ENCODE results near the gene CPLX1. TPM values are rescaled to one million over a fixed set of nuclear protein-coding genes. Genes with fewer than 3 reads are reported as not detected.
A peak's percentile ranks its signal among the peaks of the same experiment; 100 is the strongest.

CPLX1 gene
- total RNA-seq, 2 donors from 2014 or later, result 1.0 to 1.9 TPM

GRCh38 chr4:830601-831482, 4.9 kb upstream of the CPLX1 start:
- no peak overlapping the region for H3K27ac Mint-ChIP-seq
- no peak overlapping the region for H3K9ac ChIP-seq (ENCODE audit: extremely low read depth, low read length, poor library complexity, severe bottlenecking)
- peaks cover 2% of the 10 kb centered on the region for H3K4me1 Mint-ChIP-seq
- H3K9me3 Mint-ChIP-seq, result peaks cover 2% of the 10 kb centered on the region
- no peak overlapping the region for H3K27ac ChIP-seq (ENCODE audit: low read depth, low read length)
- no peak overlapping the region for H3K4me3 Mint-ChIP-seq
- peak; percentile 38 for DNase-seq
- H3K27me3 Mint-ChIP-seq (ENCODE audit: insufficient read depth), result peaks cover 29% of the 10 kb centered on the region
- H3K4me1 ChIP-seq (ENCODE audit: control insufficient read depth, insufficient read depth, low read length), result no peaks in the 10 kb centered on the region
- H3K36me3 ChIP-seq (ENCODE audit: control insufficient read depth, insufficient read depth, low read length), result no peaks in the 10 kb centered on the region
- H3K27me3 ChIP-seq (ENCODE audit: control insufficient read depth, insufficient read depth, low read length, poor library complexity, severe bottlenecking), result peaks cover 23% of the 10 kb centered on the region
- no peak for TF ChIP-seq CTCF (conservative IDR thresholded peaks at IDR 0.05)
- WGBS, 2 experiments (ENCODE audit: insufficient coverage in 1 of 2, insufficient read length in 1 of 2), result 83 to 84% methylated on average over 11 to 23 of the region's 23 CpGs
- H3K4me3 ChIP-seq (ENCODE audit: low read length), result no peak overlapping the region
- H3K36me3 Mint-ChIP-seq (ENCODE audit: low read depth), result no peaks in the 10 kb centered on the region
- no peaks in the 10 kb centered on the region for H3K9me3 ChIP-seq (ENCODE audit: control insufficient read depth, low read length)

- peak; percentile 70 for DNase-seq
- H3K4me1 Mint-ChIP-seq, result peaks cover 2% of the 10 kb centered on the region
- Histone ChIP-seq H3K4me3 (ENCODE audit: low read length) (no peak overlapping the region), H3K27me3 (ENCODE audit: control insufficient read depth, insufficient read depth, low read length, poor library complexity, severe bottlenecking) (peaks cover 29% of the 10 kb centered on the region), H3K36me3 (ENCODE audit: control insufficient read depth, insufficient read depth, low read length) (no peaks in the 10 kb centered on the region), H3K4me1 (ENCODE audit: control insufficient read depth, insufficient read depth, low read length) (peaks cover 2% of the 10 kb centered on the region), H3K27ac (ENCODE audit: low read depth, low read length) (no peak overlapping the region), H3K9me3 (ENCODE audit: control insufficient read depth, low read length) (no peaks in the 10 kb centered on the region), H3K9ac (ENCODE audit: extremely low read depth, low read length, poor library complexity, severe bottlenecking) (no peak overlapping the region)
- no peak for TF ChIP-seq CTCF (conservative IDR thresholded peaks at IDR 0.05)
- H3K27ac Mint-ChIP-seq, result no peak overlapping the region
- WGBS, 2 experiments (ENCODE audit: insufficient coverage in 1 of 2, insufficient read length in 1 of 2), result 69 to 83% methylated on average over 7 to 26 of the region's 26 CpGs
- H3K36me3 Mint-ChIP-seq (ENCODE audit: low read depth), result no peaks in the 10 kb centered on the region
- H3K9me3 Mint-ChIP-seq, result peaks cover 2% of the 10 kb centered on the region
- H3K27me3 Mint-ChIP-seq (ENCODE audit: insufficient read depth), result peaks cover 34% of the 10 kb centered on the region
- no peak overlapping the region for H3K4me3 Mint-ChIP-seq
These were observed 4.1 kb upstream of the CPLX1 start for GRCh38 chr4:829761-830600.

GRCh38 chr4:829291-829690, 3.4 kb upstream of the CPLX1 start:
- Mint-ChIP-seq H3K9me3 (peaks cover 2% of the 10 kb centered on the region), H3K27ac (no peak overlapping the region), H3K27me3 (ENCODE audit: insufficient read depth) (peaks cover 41% of the 10 kb centered on the region), H3K4me3 (no peak overlapping the region), H3K4me1 (peaks cover 2% of the 10 kb centered on the region), H3K36me3 (ENCODE audit: low read depth) (no peaks in the 10 kb centered on the region)
- Histone ChIP-seq H3K4me1 (ENCODE audit: control insufficient read depth, insufficient read depth, low read length) (peaks cover 2% of the 10 kb centered on the region), H3K9ac (ENCODE audit: extremely low read depth, low read length, poor library complexity, severe bottlenecking) (no peak overlapping the region), H3K27ac (ENCODE audit: low read depth, low read length) (no peak overlapping the region), H3K4me3 (ENCODE audit: low read length) (no peak overlapping the region), H3K36me3 (ENCODE audit: control insufficient read depth, insufficient read depth, low read length) (no peaks in the 10 kb centered on the region), H3K27me3 (ENCODE audit: control insufficient read depth, insufficient read depth, low read length, poor library complexity, severe bottlenecking) (peaks cover 36% of the 10 kb centered on the region), H3K9me3 (ENCODE audit: control insufficient read depth, low read length) (no peaks in the 10 kb centered on the region)
- DNase-seq, result peak; percentile 32
- no peak for TF ChIP-seq CTCF (conservative IDR thresholded peaks at IDR 0.05)
- 83 to 96% methylated on average over 1 to 6 of the region's 6 CpGs for WGBS, 2 experiments (ENCODE audit: insufficient coverage in 1 of 2, insufficient read length in 1 of 2)
